Right kidney (tissue), 1 donor: ENCODE data around the gene GNPTAB.
"Not testable (repeated sequence)": the region's sequence is repeated elsewhere in the genome, so short reads cannot be mapped to it uniquely, and the experiment has no call there.

Source experiments
- DNase-seq: peaks from one replicate; pipeline ENCODE4 v3.0.0-alpha.2; 2016

Gene GNPTAB

GRCh38 chr12:101854747-101855146 lies 24.0 kb upstream of the GNPTAB start:
- DNase-seq, result no peak

DNA sequence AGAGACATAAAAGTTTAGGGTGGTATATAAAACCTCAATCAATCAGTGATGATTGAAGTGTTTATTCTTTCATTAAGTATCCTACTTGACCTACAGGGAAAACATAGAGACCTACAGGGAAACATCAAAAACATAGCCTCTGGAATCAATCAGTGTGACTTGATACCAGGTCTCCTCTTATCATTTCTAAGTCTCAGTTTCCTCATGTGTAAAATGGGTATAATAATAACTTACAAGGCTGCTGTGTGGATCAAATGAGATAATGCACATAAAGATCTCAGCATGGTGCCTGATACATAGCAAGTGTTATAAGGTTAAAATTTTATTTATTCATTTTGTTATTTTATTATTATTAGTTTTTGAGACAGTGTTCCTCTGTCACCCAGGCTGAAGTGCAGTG lies 22.2 kb upstream of the GNPTAB start:
- DNase-seq, result no peak

- no peak for DNase-seq
Measured at GRCh38 chr12:101850199-101850598, 19.4 kb upstream of the GNPTAB start.

- DNase-seq, result no peak
Measured at GRCh38 chr12:101847325-101847724, 16.6 kb upstream of the GNPTAB start.

DNA sequence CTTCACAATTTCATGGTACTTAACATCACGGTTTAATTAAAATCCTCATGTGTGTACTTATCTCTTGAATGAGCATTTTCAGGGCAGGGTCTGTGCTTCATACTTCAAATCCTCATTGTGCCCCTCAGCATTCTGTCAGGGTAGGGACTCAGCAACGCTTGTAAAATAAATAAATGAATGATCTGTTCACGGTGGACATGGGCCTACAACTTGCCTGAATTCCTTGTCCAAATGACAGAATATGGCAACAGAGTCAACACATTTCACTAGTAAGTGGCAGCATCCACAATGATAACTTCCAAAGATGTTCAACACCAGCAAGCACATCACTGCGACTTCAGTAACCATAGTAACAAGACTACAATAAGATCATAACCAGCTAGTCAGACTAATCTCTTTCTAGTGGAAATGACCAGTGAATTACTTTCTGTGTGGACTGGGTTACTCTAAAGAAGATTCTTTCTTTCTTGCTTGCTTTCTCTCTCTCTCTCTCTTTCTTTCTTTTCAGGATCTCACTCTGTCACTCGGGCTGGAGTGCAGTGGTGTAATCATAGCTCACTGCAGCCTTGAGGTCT lies 14.5 kb upstream of the GNPTAB start:
- no peak for DNase-seq

- no peak for DNase-seq
Measured at GRCh38 chr12:101841069-101841468, 10.3 kb upstream of the GNPTAB start.

DNA sequence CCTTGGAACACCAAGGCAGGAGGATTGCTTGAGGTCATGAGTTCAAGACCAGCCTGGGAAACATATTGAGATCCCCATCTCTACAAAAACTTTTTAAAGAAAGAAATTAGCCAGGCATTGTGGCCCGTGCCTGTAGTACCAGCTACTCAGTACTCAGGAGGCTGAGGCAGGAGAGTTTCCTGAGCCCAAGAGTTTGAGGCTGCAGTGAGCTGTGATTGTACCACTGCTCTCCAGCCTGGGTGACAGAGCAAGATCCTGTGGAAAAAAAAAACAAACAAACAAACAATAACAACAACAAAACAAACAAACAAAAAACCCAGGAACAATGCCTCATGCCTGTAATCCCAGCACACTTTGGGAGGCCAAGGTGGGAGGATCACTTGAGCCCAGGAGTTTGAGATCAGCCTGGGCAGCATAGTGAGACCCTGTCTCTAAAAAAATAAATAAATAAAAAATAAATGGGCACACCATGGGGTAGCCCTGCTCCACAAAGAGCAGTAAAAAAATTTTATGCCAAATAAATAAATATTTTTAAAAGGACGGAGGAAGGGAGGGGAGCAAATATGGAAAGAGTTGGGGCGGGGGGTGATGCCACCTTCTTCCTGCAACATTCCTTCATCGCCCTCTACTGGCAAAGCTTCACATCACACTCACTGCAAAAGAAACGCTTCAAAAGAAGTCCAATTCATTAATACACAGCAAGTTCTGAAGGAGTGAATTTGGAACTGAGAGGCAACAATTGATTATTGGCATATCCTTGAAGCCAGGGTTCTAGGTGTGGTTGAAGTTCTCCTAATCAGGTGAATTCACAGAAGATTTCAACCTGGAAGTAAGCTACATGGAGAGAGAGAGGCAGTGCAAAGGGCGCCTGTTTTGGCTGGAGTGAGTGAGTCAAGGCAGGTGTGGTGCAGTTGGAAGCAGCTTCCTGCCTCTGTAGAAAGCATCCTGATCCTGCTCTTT lies 8.8 kb upstream of the GNPTAB start:
- DNase-seq, result no peak

- no peak for DNase-seq
Measured at GRCh38 chr12:101838628-101839323, 8.0 kb upstream of the GNPTAB start.

DNA sequence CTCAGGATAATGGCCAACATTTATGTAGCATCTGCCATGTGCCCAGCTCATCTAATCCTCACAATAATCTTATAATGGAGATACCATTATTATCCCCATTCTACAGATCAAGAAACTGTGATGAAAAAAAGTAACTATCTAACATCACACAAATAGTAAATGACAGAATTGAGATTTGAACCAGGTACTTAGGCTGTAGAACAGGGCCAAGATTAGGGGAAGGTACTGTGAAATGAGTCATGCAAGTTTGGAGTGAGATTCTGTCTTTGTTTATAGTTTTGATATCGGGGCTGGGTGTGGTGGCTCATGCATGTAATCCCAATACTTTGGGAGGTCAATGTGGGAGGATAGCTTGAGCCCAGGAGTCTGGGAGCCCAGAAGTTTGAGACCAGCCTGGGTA lies 1.3 kb upstream of the GNPTAB start:
- DNase-seq, result no peak

DNA sequence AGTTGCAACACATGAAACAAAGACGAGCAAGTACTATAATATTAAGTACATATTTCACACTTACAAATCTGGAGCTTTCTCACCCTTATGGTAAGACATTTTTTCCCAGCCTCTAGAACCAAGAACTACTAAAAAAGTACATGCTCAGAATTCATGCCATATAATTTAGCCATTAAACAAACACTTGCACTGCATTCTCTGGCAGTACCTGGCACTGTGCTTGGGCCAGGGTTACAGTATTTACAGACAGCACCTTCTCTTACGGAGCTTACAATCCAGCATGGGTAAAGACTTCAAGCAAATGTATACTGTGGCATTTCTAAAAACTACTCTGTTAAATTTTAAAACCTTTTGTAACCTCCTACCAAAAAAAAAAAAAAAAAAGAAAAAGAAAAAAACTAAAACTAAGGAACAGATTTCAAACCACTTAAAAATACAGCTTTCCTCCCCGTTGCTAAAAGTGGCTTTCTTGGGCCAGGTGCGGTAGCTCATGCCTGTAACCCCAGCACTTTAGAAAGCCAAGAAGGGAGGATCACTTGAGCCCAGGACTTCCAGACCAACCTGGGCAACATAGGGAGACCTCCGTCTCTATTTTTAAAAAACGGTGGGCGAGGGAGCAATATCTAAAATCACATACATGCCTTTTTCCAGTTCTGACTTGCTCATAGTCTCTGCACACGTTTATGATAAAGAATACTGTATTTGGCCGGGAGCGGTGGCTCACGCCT lies 956 bp downstream of the GNPTAB start:
- DNase-seq, result no peak

GRCh38 chr12:101828463-101829196 lies 2.1 kb downstream of the GNPTAB start:
- no peak for DNase-seq

GRCh38 chr12:101826766-101827368 lies 3.9 kb downstream of the GNPTAB start:
- no peak for DNase-seq

GRCh38 chr12:101824831-101825230 lies 5.9 kb downstream of the GNPTAB start:
- DNase-seq, result no peak

- DNase-seq, result no peak
Measured at GRCh38 chr12:101823891-101824290, 6.9 kb downstream of the GNPTAB start.

DNA sequence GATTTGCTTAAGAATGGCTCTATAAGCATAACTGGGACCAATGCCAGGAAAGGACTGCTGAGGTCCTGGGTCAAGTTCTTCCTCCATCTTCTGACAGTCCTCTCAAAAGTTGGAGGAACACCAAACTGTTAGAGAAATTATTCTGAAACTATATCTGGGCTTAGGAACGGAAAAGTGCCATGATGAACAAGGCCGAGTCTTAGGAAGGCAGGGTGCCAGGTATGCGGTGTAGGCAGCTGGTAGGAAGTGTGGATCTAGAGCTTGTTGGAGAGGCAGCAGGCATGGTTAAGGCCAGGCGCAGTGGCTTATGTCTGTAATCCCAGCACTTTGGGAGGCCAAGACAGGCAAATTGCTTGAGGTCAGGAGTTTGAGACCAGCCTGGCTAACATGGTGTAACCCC lies 7.7 kb downstream of the GNPTAB start:
- no peak for DNase-seq

DNA sequence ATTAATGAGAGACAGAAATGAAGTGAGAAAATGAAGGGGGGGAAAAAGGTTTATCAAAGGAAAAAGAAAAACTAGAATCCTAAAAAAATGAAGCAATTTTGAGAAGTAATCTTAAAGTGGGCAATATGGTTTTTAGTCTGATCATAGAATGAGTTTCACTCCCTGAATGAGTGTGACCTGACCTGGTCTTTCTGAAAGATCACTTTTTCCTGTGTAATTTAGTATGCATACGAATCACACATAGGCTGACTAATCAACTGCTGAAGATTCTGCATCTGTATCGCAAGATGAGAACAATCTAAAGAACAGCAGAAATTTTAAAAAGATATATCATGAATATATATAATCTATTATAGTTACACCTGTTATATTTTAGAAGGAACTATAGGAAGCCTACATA lies 11.3 kb downstream of the GNPTAB start:
- no peak for DNase-seq

GRCh38 chr12:101818689-101819088 lies 12.1 kb downstream of the GNPTAB start:
- DNase-seq, result not testable (repeated sequence)

DNA sequence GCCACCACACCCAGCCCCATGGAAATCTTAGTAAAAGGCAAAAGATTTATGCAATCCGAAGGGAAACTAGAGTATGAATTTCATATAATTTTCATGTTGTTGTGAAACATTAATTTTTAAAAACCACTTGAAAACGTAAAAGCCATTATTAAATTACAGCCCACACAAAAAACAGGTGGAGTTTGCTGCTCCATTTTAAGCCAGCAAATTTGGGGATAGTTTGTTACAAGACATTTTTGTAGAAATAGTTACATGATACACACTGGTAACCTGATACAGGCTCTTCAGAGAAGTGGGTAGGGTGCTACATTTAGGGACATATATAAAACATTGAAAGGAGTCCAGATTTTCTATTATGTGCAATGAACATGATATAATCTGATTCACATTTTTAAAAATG lies 17.6 kb downstream of the GNPTAB start:
- no peak for DNase-seq

- not testable (repeated sequence) for DNase-seq
Measured at GRCh38 chr12:101812716-101813115, 18.0 kb downstream of the GNPTAB start.

DNA sequence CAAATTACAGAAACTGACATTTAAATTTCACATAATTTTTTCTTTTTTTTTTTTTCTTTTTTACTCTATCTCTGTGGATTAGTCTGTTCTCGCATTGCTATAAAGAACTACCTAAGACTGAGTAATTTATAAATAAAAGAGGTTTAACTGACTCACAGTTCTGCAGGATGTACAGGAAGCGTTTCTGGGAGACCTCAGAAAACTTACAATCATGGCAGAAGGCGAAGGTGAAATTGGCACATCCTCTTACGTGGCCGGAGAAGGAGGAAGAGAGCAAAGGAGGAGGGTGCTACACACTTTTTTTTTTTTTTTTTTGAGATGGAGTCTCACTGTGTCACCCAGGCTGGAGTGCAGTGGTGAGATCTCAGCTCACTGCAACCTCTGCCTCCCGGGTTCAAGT lies 19.4 kb downstream of the GNPTAB start:
- DNase-seq, result not testable (repeated sequence)

DNA sequence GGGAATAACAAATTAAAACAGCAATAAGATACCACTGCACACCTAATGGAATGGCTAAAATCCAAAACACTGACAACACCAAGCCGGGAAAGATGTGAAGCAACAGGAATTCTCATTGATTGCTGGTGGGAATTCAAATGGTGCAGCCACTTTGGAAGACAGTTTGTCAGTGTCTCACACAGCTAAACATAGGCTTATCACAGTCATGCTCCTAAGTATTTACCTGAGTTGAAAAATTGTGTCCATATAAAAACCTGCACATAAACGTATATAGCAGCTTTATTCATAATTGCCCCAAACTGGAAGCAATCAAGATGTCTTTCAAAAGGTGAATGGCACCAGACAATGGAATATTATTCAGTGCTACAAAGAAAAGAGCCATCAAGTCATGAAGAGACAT lies 21.6 kb downstream of the GNPTAB start:
- no peak for DNase-seq
